Activated T-helper 17 cell treated with anti-CD3 and anti-CD28 coated beads, Interleukin-2, amount 50 U/mL, for 72 hours (primary cell): ENCODE measurements around the gene DOCK3. TPM values are rescaled to one million over a fixed set of nuclear protein-coding genes. Genes with fewer than 3 reads are reported as not detected.
"Not testable (repeated sequence)": the region's sequence is repeated elsewhere in the genome, so short reads cannot be mapped to it uniquely, and the experiment has no call there.

Experiments
- ATAC-seq: fragments of 150-1000 bp; cut with Tn5 transposase; replicated peaks from 2 replicates; pipeline ENCODE4 v1.10.0; 2021; ENCODE audit warnings: mild to moderate bottlenecking, moderate library complexity
- H3K27ac Mint-ChIP-seq: one replicate; pipeline ENCODE4 v1.8.0; 2022; ENCODE audit warnings: mixed read lengths
- H3K27me3 Mint-ChIP-seq: one replicate; pipeline ENCODE4 v1.8.0; 2022; ENCODE audit warnings: mixed read lengths
- H3K36me3 Mint-ChIP-seq: one replicate; pipeline ENCODE4 v1.8.0; 2022; ENCODE audit warnings: low read depth, mild to moderate bottlenecking, mixed read lengths
- H3K4me1 Mint-ChIP-seq: one replicate; pipeline ENCODE4 v1.8.0; 2022; ENCODE audit warnings: mixed read lengths
- H3K4me3 Mint-ChIP-seq: one replicate; pipeline ENCODE4 v1.8.0; 2022; ENCODE audit warnings: mild to moderate bottlenecking, mixed read lengths
- H3K9me3 Mint-ChIP-seq: one replicate; pipeline ENCODE4 v1.8.0; 2022; ENCODE audit warnings: mixed read lengths
- total RNA-seq, 2 donors: library from RNA; stranded (reverse); gene quantifications; one replicate each; pipeline ENCODE4 v1.2.3, GENCODE V29; 2022

The DOCK3 gene
- total RNA-seq, 2 donors from 2014 or later = 3.8 to 7.8 TPM

- ATAC-seq = no peak
- peaks cover 8% of the 10 kb centered on the region for H3K27me3 Mint-ChIP-seq
- H3K27ac Mint-ChIP-seq = no peak overlapping the region
- peak overlapping the region; percentile 67 for H3K4me3 Mint-ChIP-seq
- H3K4me1 Mint-ChIP-seq = peaks cover 5% of the 10 kb centered on the region
- H3K36me3 Mint-ChIP-seq = no peaks in the 10 kb centered on the region
- H3K9me3 Mint-ChIP-seq = no peaks in the 10 kb centered on the region
These were observed 1.4 kb downstream of the DOCK3 start for GRCh38 chr3:50676031-50676705.

GRCh38 chr3:50687127-50687751 lies 12.5 kb downstream of the DOCK3 start:
- Mint-ChIP-seq H3K4me3 (no peak overlapping the region), H3K36me3 (no peaks in the 10 kb centered on the region), H3K9me3 (no peaks in the 10 kb centered on the region), H3K27me3 (peaks cover 6% of the 10 kb centered on the region), H3K4me1 (no peaks in the 10 kb centered on the region), H3K27ac (no peak overlapping the region)
- no peak for ATAC-seq

- Mint-ChIP-seq H3K4me3 (no peak overlapping the region), H3K9me3 (no peaks in the 10 kb centered on the region), H3K27me3 (peaks cover 4% of the 10 kb centered on the region), H3K4me1 (no peaks in the 10 kb centered on the region), H3K27ac (no peak overlapping the region), H3K36me3 (no peaks in the 10 kb centered on the region)
- no peak for ATAC-seq
These were observed 13.2 kb downstream of the DOCK3 start for GRCh38 chr3:50687916-50688315.

- H3K27me3 Mint-ChIP-seq, H3K4me1 Mint-ChIP-seq, ATAC-seq, H3K4me3 Mint-ChIP-seq, H3K9me3 Mint-ChIP-seq, H3K27ac Mint-ChIP-seq, H3K36me3 Mint-ChIP-seq: not testable (repeated sequence)
These were observed 13.9 kb downstream of the DOCK3 start for GRCh38 chr3:50688602-50689001.

GRCh38 chr3:50689558-50689957 lies 14.8 kb downstream of the DOCK3 start:
- no peaks in the 10 kb centered on the region for H3K9me3 Mint-ChIP-seq
- no peaks in the 10 kb centered on the region for H3K4me1 Mint-ChIP-seq
- no peaks in the 10 kb centered on the region for H3K27me3 Mint-ChIP-seq
- no peak overlapping the region for H3K27ac Mint-ChIP-seq
- no peaks in the 10 kb centered on the region for H3K36me3 Mint-ChIP-seq
- no peak for ATAC-seq
- H3K4me3 Mint-ChIP-seq = no peak overlapping the region

GRCh38 chr3:50695031-50695430 lies 20.3 kb downstream of the DOCK3 start:
- no peaks in the 10 kb centered on the region for H3K27me3 Mint-ChIP-seq
- no peak overlapping the region for H3K27ac Mint-ChIP-seq
- no peaks in the 10 kb centered on the region for H3K36me3 Mint-ChIP-seq
- H3K4me1 Mint-ChIP-seq = no peaks in the 10 kb centered on the region
- no peak for ATAC-seq
- H3K9me3 Mint-ChIP-seq = peaks cover 10% of the 10 kb centered on the region
- no peak overlapping the region for H3K4me3 Mint-ChIP-seq

GRCh38 chr3:50696276-50696675 lies 21.5 kb downstream of the DOCK3 start:
- no peak for ATAC-seq
- no peak overlapping the region for H3K4me3 Mint-ChIP-seq
- no peak overlapping the region for H3K27ac Mint-ChIP-seq
- H3K36me3 Mint-ChIP-seq = no peaks in the 10 kb centered on the region
- H3K9me3 Mint-ChIP-seq = peaks cover 10% of the 10 kb centered on the region
- no peaks in the 10 kb centered on the region for H3K4me1 Mint-ChIP-seq
- H3K27me3 Mint-ChIP-seq = no peaks in the 10 kb centered on the region

GRCh38 chr3:50698269-50698668 lies 23.5 kb downstream of the DOCK3 start:
- no peaks in the 10 kb centered on the region for H3K36me3 Mint-ChIP-seq
- H3K4me3 Mint-ChIP-seq = no peak overlapping the region
- peaks cover 10% of the 10 kb centered on the region for H3K9me3 Mint-ChIP-seq
- no peak for ATAC-seq
- H3K27ac Mint-ChIP-seq = no peak overlapping the region
- no peaks in the 10 kb centered on the region for H3K4me1 Mint-ChIP-seq
- H3K27me3 Mint-ChIP-seq = no peaks in the 10 kb centered on the region

- Mint-ChIP-seq H3K4me1 (peaks cover 8% of the 10 kb centered on the region), H3K27me3 (no peaks in the 10 kb centered on the region), H3K9me3 (peaks cover 8% of the 10 kb centered on the region), H3K36me3 (no peaks in the 10 kb centered on the region), H3K4me3 (no peak overlapping the region), H3K27ac (no peak overlapping the region)
- no peak for ATAC-seq
These were observed 33.9 kb downstream of the DOCK3 start for GRCh38 chr3:50708620-50709019.

GRCh38 chr3:50714946-50715345 lies 40.2 kb downstream of the DOCK3 start:
- ATAC-seq = no peak
- Mint-ChIP-seq H3K9me3 (no peaks in the 10 kb centered on the region), H3K4me1 (no peaks in the 10 kb centered on the region), H3K27me3 (no peaks in the 10 kb centered on the region), H3K27ac (no peak overlapping the region), H3K36me3 (no peaks in the 10 kb centered on the region), H3K4me3 (no peak overlapping the region)

- Mint-ChIP-seq H3K4me3 (no peak overlapping the region), H3K9me3 (no peaks in the 10 kb centered on the region), H3K27ac (no peak overlapping the region), H3K4me1 (peaks cover 8% of the 10 kb centered on the region), H3K27me3 (peaks cover 10% of the 10 kb centered on the region), H3K36me3 (no peaks in the 10 kb centered on the region)
- ATAC-seq = no peak
These were observed 50.1 kb downstream of the DOCK3 start for GRCh38 chr3:50724831-50725230.

GRCh38 chr3:50734985-50735384 lies 60.3 kb downstream of the DOCK3 start:
- Mint-ChIP-seq H3K9me3 (peaks cover 4% of the 10 kb centered on the region), H3K4me3 (no peak overlapping the region), H3K27me3 (no peaks in the 10 kb centered on the region), H3K36me3 (no peaks in the 10 kb centered on the region), H3K27ac (no peak overlapping the region), H3K4me1 (no peaks in the 10 kb centered on the region)
- ATAC-seq = no peak

GRCh38 chr3:50737193-50737905 lies 62.6 kb downstream of the DOCK3 start:
- no peaks in the 10 kb centered on the region for H3K27me3 Mint-ChIP-seq
- H3K9me3 Mint-ChIP-seq = peaks cover 4% of the 10 kb centered on the region
- H3K27ac Mint-ChIP-seq = no peak overlapping the region
- no peak overlapping the region for H3K4me3 Mint-ChIP-seq
- no peaks in the 10 kb centered on the region for H3K4me1 Mint-ChIP-seq
- ATAC-seq = no peak
- H3K36me3 Mint-ChIP-seq = no peaks in the 10 kb centered on the region

- Mint-ChIP-seq H3K27me3 (no peaks in the 10 kb centered on the region), H3K9me3 (peaks cover 4% of the 10 kb centered on the region), H3K36me3 (no peaks in the 10 kb centered on the region), H3K27ac (no peak overlapping the region), H3K4me3 (no peak overlapping the region), H3K4me1 (no peaks in the 10 kb centered on the region)
- no peak for ATAC-seq
These were observed 63.3 kb downstream of the DOCK3 start for GRCh38 chr3:50737906-50738598.

- Mint-ChIP-seq H3K4me3 (no peak overlapping the region), H3K4me1 (no peaks in the 10 kb centered on the region), H3K27ac (no peak overlapping the region), H3K9me3 (no peaks in the 10 kb centered on the region), H3K36me3 (no peaks in the 10 kb centered on the region), H3K27me3 (no peaks in the 10 kb centered on the region)
- no peak for ATAC-seq
These were observed 68.9 kb downstream of the DOCK3 start for GRCh38 chr3:50743643-50744042.
